ENCODE measurements around the gene HS6ST1. TPM values are rescaled to one million over a fixed set of nuclear protein-coding genes. Genes with fewer than 3 reads are reported as not detected.

Gene HS6ST1
- total and polyA plus RNA-seq, 2 of the 4 experiments (the other 2 are of a cell fraction), result 29.9 to 36.9 TPM

GRCh38 chr2:128269990-128270671 lies 48.5 kb downstream of the HS6ST1 start (continued):
- TF ChIP-seq SMC3 (IDR thresholded peaks at IDR 0.05; ENCODE audit: low read depth, low read length), result no peak
- no peak for TF ChIP-seq POLR2A (IDR thresholded peaks at IDR 0.05; ENCODE audit: low read depth, low read length)

DNA sequence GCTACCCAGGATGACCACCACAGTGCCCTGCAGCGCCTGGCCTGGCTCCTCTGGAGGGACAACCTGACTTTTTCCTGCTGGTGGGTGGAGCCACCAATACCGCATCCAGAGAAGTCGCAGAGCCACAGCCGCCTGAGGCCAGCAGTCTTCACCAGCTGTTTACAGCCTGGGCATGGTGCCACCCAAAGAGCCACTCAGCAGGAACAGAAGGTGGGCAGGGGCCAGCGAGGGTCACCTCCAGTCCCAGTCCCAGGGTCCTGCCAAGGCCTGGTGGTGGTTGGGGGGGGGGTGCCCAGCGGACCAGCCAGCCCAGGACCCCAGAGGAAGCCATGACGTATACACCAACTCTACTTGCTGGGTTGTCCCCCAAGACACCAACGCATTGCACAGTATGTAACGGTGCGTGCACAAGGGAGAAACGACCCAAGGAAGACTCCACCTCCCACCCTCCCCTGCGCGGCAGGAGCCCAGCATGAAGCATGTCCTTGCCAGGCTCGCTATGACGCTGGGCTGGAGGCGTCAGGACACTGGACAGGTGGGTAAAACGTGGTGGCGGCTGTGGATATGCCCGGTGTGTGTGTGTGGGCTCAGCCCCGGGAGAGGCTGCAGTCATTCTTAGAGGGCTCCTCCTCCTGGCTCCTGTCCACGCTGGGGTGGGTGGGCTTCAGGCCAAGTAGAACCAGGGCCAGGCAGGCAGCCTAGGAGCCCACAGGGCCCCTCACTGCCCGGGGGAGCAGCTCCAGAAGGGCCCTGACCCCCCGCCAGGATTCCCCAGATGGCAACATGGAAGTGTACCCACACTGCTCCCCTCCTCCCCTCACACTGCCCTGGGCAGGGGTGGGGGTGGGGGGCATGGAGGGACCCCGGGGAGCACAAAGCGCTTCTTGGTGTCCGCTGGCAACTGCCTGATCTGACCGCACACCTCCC lies 49.3 kb downstream of the HS6ST1 start:
- POLR2A ChIA-PET (ENCODE audit: unreplicated experiment), result no interaction called here
- H3K36me3 ChIP-seq (ENCODE audit: control insufficient read depth, insufficient read depth, low read length), result peaks cover 63% of the 10 kb centered on the region; the same call in 1 of the 2 replicates
- DNase-seq (no peak), ATAC-seq (ENCODE audit: low read depth) (no peak; the same call in 1 of the 2 replicates)
- no peak overlapping the region for H3K27ac ChIP-seq (ENCODE audit: insufficient read depth, low read length)
- intact Hi-C loops (cut with micrococcal nuclease), result no loop called here
- H3K27me3 ChIP-seq (ENCODE audit: control insufficient read depth, insufficient read depth, low read length), result no peaks in the 10 kb centered on the region
- H3K56ac ChIP-seq (ENCODE audit: extremely low read depth, insufficient read depth, low read length), result no peak overlapping the region
- no peak overlapping the region for H4K8ac ChIP-seq (ENCODE audit: low read depth in 2 of 2, low read length in 2 of 2)
- no peak overlapping the region for H2BK15ac ChIP-seq (ENCODE audit: low read depth, low read length)
- H3K23ac ChIP-seq (ENCODE audit: low read depth, low read length), result no peak overlapping the region
- no peak overlapping the region for H2AK5ac ChIP-seq (ENCODE audit: low read depth, low read length)
- H3K4me3 ChIP-seq (ENCODE audit: insufficient read depth, low read depth, low read length), result no peak overlapping the region
- H2BK120ac ChIP-seq (ENCODE audit: low read depth, low read length), result no peak overlapping the region
- H3K4me1 ChIP-seq (ENCODE audit: control insufficient read depth, insufficient read depth, low read length), result peaks cover 5% of the 10 kb centered on the region; the same call in 1 of the 2 replicates
- no peak overlapping the region for H3K4me2 ChIP-seq (ENCODE audit: low read depth, low read length)
- H3K9me3 ChIP-seq (ENCODE audit: control insufficient read depth, insufficient read depth, low read length), result no peaks in the 10 kb centered on the region
- no peak overlapping the region for H3K4ac ChIP-seq (ENCODE audit: low read depth, low read length)
- H3K18ac ChIP-seq (ENCODE audit: low read depth, low read length), result no peak overlapping the region
- H3K79me1 ChIP-seq (ENCODE audit: low read depth in 1 of 2, low read length in 2 of 2), result peaks cover 30 to 63% of the 10 kb centered on the region in 2 experiments
- H4K91ac ChIP-seq (ENCODE audit: insufficient read depth, low read depth, low read length), result no peak overlapping the region
- dilution Hi-C loops (cut with HindIII; ENCODE audit: low sequenced_read_pairs, unreplicated experiment), result no loop called here
- BruUV-seq (replicated peaks), result no TSS peak
- H3K9me1 ChIP-seq (ENCODE audit: insufficient read depth, low read length), result peaks cover 23% of the 10 kb centered on the region
- H2BK20ac ChIP-seq (ENCODE audit: low read depth, low read length), result no peak overlapping the region
- no peak overlapping the region for H2BK5ac ChIP-seq (ENCODE audit: low read depth, low read length, poor library complexity, severe bottlenecking)
- no peak overlapping the region for H2AK9ac ChIP-seq (replicated peaks; ENCODE audit: low read depth, low read length, poor library complexity)
- no peak overlapping the region for H3K14ac ChIP-seq (replicated peaks; ENCODE audit: low read depth, low read length)
- H4K5ac ChIP-seq (ENCODE audit: low read depth, low read length), result no peak overlapping the region
- no peak overlapping the region for H3K9ac ChIP-seq (ENCODE audit: low read depth, low read length)
- H2AFZ ChIP-seq (replicated peaks; ENCODE audit: low read length, poor library complexity), result peak overlapping the region; percentile 36
- 60% methylated on average over 3 of the region's 27 CpGs; no CpG with 5 or more reads in 1 of the 2 experiments for WGBS, 2 experiments (ENCODE audit: extremely low coverage in 2 of 2, insufficient read length in 1 of 2)
- H4K20me1 ChIP-seq (ENCODE audit: insufficient read depth, low read length), result peaks cover 64% of the 10 kb centered on the region
- CTCF ChIA-PET, result no interaction called here
- in situ Hi-C loops (cut with MboI; ENCODE audit: low sequenced_read_pairs), result no loop called here
- no peak for TF ChIP-seq RFX5 (IDR thresholded peaks at IDR 0.05; ENCODE audit: low read depth, low read length)
- no peak for TF ChIP-seq POLR2A (IDR thresholded peaks at IDR 0.05; ENCODE audit: low read depth, low read length)
- TF ChIP-seq MAFK (IDR thresholded peaks at IDR 0.05; ENCODE audit: low read depth, low read length), result no peak
- no peak for TF ChIP-seq MAZ (IDR thresholded peaks at IDR 0.05; ENCODE audit: borderline replicate concordance, low read depth, low read length)
- TF ChIP-seq USF2 (IDR thresholded peaks at IDR 0.05; ENCODE audit: low read depth, low read length), result no peak
- TF ChIP-seq SMC3 (IDR thresholded peaks at IDR 0.05; ENCODE audit: low read depth, low read length), result no peak
- TF ChIP-seq RAD21 (IDR thresholded peaks at IDR 0.05; ENCODE audit: low read length), result no peak
- TF ChIP-seq, protein P1, sequence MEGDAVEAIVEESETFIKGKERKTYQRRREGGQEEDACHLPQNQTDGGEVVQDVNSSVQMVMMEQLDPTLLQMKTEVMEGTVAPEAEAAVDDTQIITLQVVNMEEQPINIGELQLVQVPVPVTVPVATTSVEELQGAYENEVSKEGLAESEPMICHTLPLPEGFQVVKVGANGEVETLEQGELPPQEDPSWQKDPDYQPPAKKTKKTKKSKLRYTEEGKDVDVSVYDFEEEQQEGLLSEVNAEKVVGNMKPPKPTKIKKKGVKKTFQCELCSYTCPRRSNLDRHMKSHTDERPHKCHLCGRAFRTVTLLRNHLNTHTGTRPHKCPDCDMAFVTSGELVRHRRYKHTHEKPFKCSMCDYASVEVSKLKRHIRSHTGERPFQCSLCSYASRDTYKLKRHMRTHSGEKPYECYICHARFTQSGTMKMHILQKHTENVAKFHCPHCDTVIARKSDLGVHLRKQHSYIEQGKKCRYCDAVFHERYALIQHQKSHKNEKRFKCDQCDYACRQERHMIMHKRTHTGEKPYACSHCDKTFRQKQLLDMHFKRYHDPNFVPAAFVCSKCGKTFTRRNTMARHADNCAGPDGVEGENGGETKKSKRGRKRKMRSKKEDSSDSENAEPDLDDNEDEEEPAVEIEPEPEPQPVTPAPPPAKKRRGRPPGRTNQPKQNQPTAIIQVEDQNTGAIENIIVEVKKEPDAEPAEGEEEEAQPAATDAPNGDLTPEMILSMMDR (conservative IDR thresholded peaks at IDR 0.05; ENCODE audit: low read depth, low read length), result no peak
- TF ChIP-seq CEBPB (IDR thresholded peaks at IDR 0.05; ENCODE audit: low read depth, low read length), result no peak
- no peak for TF ChIP-seq ELK1 (IDR thresholded peaks at IDR 0.05; ENCODE audit: borderline replicate concordance, low read depth, low read length)

Data from IMR-90 (cell line).